NCI-H1092 treated with DMSO at 0.1 percent for 48 hours (cell line): ENCODE results near the gene FRYL.
A peak's percentile ranks its signal among the peaks of the same experiment; 100 is the strongest.
"Not testable (repeated sequence)": the region's sequence is repeated elsewhere in the genome, so short reads cannot be mapped to it uniquely, and the experiment has no call there.

Experiments used
- DNase-seq: peaks from one replicate; lab custom pipeline; 2025; lab: John Stamatoyannopoulos, UW

FRYL gene

GRCh38 chr4:48489683-48490011 is 290.4 kb downstream of the FRYL start:
- DNase-seq: peak; percentile 34

GRCh38 chr4:48484494-48485168 is 295.4 kb downstream of the FRYL start:
- DNase-seq: no peak

GRCh38 chr4:48483777-48484493 is 296.1 kb downstream of the FRYL start:
- peak; percentile 25 for DNase-seq

- peak; percentile 91 for DNase-seq
These were observed 296.9 kb downstream of the FRYL start, which contains the start of gene SLC10A4 for GRCh38 chr4:48483006-48483776. Gene SLC10A4, plus strand, starts transcription at chr4:48483343. Its CDS starts 219 bp downstream, at chr4:48483562.

GRCh38 chr4:48481581-48481980 is 298.5 kb downstream of the FRYL start:
- no peak for DNase-seq

- no peak for DNase-seq
These were observed 301.8 kb downstream of the FRYL start for GRCh38 chr4:48478273-48478672.

GRCh38 chr4:48475770-48476169 is 304.3 kb downstream of the FRYL start:
- DNase-seq: no peak

- no peak for DNase-seq
These were observed 307.3 kb downstream of the FRYL start for GRCh38 chr4:48472794-48473193.

- no peak for DNase-seq
These were observed 309.5 kb downstream of the FRYL start for GRCh38 chr4:48470570-48470969.

- no peak for DNase-seq
These were observed 309.9 kb downstream of the FRYL start for GRCh38 chr4:48470137-48470536.

- DNase-seq: no peak
These were observed 312.2 kb downstream of the FRYL start for GRCh38 chr4:48467891-48468290.

- DNase-seq: no peak
These were observed 312.6 kb downstream of the FRYL start for GRCh38 chr4:48467442-48467841.

GRCh38 chr4:48462363-48462762 is 317.7 kb downstream of the FRYL start:
- DNase-seq: no peak

GRCh38 chr4:48461000-48461399 is 319.1 kb downstream of the FRYL start:
- DNase-seq: no peak

GRCh38 chr4:48454591-48454990 is 325.5 kb downstream of the FRYL start:
- DNase-seq: no peak

- not testable (repeated sequence) for DNase-seq
These were observed 328.4 kb downstream of the FRYL start for GRCh38 chr4:48451656-48452055.

GRCh38 chr4:48450740-48451139 is 329.3 kb downstream of the FRYL start:
- DNase-seq: no peak

- DNase-seq: no peak
These were observed 330.9 kb downstream of the FRYL start for GRCh38 chr4:48449151-48449550.
